GM18873 (cell line): ENCODE measurements around the gene GLB1L3.
"Not testable (repeated sequence)": the region's sequence is repeated elsewhere in the genome, so short reads cannot be mapped to it uniquely, and the experiment has no call there.

Experiments used
- ATAC-seq: cut with Tn5 transposase; IDR thresholded peaks from one replicate; pipeline ENCODE4 v1.9.1; 2021; ENCODE audit warnings: mild to moderate bottlenecking, moderate library complexity, moderate number of reproducible peaks; ENCODE audit not compliant: unreplicated experiment, low FRiP score

GLB1L3 gene

DNA sequence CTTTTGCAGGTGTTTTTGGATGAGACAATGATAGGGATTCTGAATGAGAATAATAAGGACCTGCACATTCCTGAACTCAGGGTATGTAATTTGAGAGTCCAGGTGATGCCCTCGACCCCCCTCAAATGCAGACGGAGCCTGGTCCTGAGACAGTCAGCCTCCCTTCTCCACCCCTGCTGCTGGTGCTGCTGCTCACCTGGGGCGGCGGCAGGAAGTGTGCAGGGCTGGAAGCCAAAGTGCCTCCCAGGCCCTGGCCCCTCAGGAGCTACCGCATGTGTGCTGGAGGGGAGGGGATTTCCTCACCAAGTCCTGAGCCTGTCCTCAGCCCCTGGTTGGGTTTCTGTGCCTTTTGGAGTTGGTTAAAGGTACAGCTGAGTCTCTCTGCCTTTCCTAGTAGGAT, 36.6 kb downstream of the GLB1L3 start:
- no peak for ATAC-seq

- no peak for ATAC-seq
Observed at GRCh38 chr11:134313379-134313778, 37.2 kb downstream of the GLB1L3 start.

DNA sequence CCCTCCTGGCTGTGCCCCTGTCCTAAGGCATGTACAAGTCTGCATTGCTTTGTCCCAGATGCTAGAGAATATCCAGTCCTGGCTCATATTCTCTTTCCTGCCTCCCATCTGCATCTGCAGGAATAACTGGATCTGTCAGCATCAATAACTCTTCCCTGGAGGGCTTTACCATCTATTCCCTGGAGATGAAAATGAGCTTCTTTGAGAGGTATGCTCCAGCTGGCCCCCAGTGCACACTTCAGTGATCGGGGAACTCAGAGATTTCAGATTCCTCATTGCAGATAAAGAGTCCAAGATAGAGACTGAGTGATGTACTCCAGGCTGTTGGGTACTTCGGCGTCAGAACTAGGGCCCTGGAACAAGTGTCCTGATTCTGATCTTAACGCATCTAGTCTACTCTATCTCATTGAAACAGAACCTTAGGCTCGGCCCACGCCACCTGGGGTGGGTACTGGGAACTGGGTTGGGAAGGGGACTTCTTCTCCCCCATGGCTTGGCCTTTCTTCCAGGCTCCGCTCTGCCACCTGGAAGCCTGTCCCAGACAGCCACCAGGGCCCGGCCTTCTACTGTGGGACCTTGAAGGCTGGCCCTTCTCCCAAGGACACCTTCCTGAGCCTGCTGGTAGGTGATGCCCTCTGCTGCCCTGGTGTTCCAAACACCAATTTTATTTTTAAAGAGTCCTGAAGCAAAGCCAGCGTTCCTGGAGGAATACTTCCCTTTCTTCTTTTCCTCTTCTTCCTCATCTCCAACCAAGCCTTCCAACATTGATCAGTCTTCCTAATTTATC, 37.8 kb downstream of the GLB1L3 start:
- ATAC-seq: no peak

DNA sequence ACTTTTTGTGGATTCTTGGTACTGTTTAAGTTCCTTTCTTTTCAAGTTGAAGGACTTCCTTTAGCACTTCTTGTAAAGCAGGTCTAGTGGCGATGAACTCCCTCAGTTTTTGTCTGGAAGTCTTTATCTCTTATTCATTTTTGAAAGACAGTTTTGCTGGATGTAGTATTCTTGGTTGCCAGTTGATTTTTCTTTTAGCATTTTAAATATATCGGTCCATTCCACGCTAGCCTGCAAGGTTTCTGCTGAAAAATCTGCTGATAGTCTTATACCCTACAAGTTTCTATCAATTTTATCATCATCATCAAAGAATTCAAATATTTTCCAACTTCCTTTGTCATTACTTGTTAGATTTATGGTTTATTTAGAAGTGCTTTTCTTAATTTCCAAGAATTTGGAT, 40.9 kb downstream of the GLB1L3 start:
- ATAC-seq: no peak

DNA sequence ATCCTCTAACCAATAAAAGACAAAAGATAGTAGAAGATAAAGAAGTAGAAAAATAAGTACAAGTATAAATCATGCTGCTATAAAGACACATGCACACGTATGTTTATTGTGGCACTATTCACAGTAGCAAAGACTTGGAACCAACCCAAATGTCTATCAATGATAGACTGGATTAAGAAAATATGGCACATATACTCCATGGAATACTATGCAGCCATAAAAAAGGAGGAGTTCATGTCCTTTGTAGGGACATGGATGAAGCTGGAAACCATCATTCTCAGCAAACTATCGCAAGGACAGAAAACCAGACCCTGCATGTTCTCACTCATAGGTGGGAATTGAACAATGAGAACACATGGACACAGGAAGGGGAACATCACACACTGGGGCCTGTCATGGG, 45.2 kb downstream of the GLB1L3 start:
- ATAC-seq: not testable (repeated sequence)

DNA sequence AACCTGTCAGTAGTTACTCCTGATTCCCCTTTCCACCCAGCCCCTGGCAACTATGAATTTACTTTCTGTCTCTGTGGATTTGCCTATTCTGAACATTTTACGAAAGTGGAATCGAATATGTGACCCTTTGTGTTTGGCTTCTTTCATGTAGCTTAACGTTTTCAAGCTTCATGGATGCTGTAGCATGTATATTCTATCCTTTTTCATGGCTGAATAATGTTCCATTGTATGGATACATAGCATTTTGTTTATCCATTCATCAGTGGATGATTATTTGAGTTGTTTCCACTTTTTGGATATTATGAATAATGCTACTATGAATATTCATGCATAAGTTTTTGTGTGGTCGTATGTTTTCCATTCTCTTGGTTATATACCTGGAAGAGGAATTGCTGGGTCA, 46.4 kb downstream of the GLB1L3 start:
- no peak for ATAC-seq

DNA sequence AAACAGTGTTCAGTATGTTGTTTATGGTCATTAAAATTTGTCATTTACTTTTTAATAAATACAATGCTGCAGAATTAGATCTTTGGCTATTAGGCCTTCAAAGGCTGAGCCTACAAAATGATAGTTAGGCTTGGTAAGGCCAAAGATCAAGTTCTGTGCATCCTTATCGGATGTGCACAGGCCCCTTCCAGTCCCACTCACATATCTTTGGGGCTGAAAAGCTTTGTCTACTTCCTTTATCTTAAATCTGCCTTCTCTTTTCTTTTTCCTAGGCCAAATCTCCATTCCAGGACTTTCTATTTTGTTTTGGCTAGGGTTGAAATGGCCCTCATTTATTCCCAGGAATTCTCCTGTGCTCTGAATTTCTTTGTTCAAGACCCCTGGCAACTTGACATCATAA, 52.3 kb downstream of the GLB1L3 start:
- ATAC-seq: no peak

DNA sequence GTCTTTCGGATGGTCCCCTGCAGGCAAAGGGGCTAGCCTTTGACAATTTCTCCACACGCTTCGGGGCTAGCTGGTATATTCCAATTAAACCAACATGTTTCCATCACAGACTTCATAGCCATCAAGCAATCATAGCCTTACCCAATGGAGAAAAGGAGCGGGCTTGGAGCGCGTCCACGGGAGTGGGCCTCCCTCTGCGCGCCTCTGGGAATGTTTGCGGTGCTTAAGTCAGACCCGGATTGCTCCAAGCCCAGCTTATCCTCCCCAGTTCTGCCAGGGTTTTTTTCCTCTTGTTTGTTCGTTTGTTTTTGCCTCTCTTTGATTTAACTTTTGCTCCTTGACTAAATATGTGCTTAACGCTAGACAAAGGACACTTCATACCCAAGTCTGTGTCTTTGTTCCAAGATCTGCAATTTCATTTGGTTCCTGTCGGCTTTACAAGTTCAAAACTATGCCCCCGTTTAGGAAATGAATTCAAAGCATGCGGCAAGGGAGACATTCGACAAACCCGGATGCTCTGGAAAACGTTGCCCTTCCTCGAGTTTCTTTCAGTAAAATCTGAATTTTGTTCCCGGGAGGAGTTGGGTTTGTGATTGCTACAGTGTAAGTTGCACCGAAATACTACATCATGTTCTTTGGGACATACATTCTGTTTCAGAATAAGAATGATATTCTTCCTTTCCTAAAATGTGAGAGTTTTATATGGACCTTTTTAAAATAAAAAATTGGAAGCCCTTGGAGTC, 54.6 kb downstream of the GLB1L3 start:
- no peak for ATAC-seq

DNA sequence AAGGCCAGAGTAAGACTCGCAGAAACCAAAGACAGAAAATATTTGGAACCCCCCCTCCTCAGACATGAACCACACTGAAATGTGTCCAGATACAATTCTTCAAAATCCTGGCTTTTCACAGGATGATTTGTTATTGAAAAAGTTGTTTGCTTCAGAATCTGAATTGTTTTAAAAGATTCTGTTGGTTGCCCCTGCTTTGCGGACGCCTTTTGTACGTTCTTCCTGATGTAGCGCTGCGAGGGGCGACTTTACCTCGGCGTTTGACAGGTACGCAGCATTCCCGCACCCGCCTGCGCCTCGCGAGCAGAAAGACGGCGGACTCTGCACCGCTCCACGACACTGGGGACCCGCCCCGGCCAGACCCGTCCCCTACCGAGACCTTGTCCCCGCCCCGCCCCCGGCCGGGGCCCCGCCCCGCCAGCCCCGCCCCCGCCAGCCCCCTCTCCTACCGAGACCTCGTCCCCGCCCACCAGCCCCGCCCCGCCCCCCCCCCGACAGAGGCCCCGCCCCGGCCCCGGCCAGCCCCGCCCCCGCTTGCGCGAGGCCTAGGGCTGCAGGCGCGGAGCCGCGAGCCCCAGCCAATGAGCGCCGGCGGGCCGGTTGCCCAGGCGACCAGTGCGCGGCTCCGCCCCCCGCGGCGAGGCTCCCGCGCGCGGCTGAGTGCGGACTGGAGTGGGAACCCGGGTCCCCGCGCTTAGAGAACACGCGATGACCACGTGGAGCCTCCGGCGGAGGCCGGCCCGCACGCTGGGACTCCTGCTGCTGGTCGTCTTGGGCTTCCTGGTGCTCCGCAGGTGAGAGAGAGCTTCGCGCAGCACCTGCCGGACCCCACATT, 55.4 kb downstream of the GLB1L3 start, which contains the start of gene GLB1L2:
GLB1L2 (plus strand) TSS at position 635 of the 835 bp plus-strand sequence; CDS start at position 709, 74 bp downstream.
- no peak for ATAC-seq

DNA sequence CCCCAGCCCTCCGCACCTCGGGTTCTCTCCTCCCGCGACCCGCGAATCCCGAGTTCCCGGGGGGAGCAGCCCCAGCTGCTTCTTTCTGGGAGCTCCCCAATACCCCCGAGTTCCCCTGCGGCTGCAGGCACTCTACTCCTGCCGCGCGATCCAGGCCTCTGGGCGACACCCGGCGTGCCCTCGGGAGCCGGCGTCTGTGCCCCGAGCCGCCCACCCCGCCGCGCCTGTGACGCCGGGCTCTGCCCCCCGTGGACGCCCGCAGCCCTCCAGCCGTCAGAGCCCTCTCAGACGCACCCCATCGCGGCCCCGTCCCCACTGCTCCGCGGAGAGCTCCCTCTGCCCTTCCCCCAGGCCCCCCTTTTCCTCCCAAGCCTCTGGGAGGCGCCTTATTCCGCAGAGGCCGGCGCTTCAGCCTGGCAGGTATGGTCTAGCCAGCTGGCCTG, 56.0 kb downstream of the GLB1L3 start:
- ATAC-seq: no peak

DNA sequence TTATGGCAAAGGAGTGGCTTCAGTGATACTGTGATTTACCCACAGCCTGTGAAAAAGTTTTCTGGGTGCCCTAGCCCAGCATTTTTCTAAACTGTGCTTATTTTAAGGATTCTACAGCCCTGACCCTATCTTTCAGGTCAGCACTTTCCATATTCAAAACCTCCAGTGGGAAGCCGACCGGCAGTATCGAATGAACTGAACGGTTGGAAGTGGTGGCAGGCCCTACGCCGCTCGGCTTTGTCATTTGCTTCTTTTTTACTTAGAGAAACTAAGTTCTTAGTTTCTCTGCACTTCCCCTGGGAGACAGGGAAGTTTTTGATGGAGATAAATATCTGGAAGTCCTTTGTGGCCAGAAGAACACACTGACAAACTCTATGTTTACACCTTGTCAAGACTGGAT, 56.6 kb downstream of the GLB1L3 start:
- ATAC-seq: no peak

DNA sequence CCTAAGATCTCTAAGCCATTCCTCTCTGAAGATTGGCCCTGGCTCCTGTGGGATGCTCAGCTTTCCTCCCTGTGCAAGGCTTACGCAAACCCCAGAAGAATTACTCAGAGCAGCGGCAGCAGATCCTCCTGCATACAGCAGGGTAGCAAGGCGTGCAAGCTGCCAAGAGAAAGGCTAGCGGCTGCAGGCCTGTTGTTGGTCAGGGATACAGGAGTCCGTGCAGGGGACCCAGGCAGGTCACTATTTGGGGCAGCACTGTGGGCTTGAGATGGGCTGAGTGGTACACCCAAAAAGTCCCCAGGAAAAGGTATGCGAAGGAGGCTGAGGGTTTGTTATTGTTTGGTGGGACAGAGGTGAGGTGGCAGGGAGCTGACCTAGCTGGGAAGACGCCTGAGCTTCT, 57.1 kb downstream of the GLB1L3 start:
- ATAC-seq: no peak

DNA sequence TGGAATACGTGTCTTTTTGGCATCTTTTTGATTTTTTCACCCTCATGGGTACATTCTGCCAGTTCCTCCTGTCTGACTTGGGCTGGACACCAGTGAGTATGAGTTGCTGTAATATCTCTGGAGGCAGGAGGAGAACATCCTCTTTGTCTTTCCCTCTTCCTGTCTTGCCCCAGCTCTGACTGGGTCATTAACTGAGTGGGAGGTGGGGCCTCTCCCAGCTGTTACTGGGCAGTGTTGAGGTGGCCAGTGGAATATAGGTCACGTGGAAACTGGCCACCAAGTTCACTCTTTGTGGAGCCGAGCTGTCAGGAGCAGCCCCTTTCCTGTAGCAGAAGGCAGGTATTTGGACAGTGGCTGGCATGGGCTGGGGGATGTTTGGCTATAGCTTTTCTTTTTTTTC, 57.8 kb downstream of the GLB1L3 start:
- ATAC-seq: no peak

GRCh38 chr11:134334796-134335571, 58.8 kb downstream of the GLB1L3 start:
- ATAC-seq: no peak

- ATAC-seq: no peak
Observed at GRCh38 chr11:134337051-134337450, 60.9 kb downstream of the GLB1L3 start.

- no peak for ATAC-seq
Observed at GRCh38 chr11:134338068-134338467, 61.9 kb downstream of the GLB1L3 start.

DNA sequence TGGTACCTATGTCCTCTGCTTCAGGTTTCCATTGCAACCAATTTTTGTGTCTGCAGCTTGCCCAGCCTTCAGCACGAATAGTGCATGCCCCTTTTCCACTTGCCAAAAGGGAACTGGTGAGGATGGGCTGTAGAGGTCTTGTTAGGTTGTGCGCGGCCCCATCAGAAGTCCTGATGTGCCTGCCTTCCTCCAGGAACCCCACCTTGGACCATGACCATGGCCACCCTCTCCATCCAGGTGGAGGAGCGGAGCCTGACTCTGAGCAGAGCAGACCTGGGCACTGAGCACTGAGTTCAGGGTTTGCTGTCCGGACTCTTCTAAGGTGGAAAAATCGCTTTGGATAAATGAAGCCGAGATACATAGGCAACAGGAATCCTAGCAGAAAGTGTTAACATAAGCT, 62.5 kb downstream of the GLB1L3 start:
- no peak for ATAC-seq

DNA sequence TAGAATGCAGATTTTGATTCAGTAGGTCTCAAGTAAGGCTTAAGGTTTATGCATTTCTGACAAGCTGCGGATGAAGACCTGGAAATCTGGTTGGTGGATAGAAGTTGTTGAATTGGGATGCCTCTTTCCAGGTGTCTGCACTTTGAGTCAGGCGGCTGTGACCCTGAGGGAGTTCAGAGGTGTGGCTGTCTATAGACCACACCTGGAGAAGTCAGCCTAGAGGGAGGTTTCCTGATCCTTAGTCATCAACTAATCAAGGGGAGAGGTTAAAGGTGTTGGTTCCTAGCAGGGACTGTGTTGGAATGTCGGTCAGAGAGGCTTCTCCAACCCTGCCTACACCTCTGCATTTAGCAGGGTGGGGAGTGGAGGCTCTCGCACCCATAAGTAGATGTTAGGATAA, 63.6 kb downstream of the GLB1L3 start:
- ATAC-seq: no peak

- ATAC-seq: no peak
Observed at GRCh38 chr11:134340354-134340964, 64.3 kb downstream of the GLB1L3 start.
